Osteocyte (in vitro differentiated cells): ENCODE measurements around the gene PLEKHN1. TPM values are rescaled to one million over a fixed set of nuclear protein-coding genes. Genes with fewer than 3 reads are reported as not detected.

Source experiments
- DNase-seq: peaks from one replicate; pipeline ENCODE4 v3.0.0; 2021; ENCODE audit warnings: mixed read lengths; ENCODE audit not compliant: unreplicated experiment; ENCODE audit errors: extremely low spot score
- H3K27ac Mint-ChIP-seq: one replicate; pipeline ENCODE4 v1.8.0; 2021; ENCODE audit warnings: mild to moderate bottlenecking, mixed read lengths; ENCODE audit not compliant: unreplicated experiment
- H3K27me3 Mint-ChIP-seq: one replicate; pipeline ENCODE4 v1.8.0; 2021; ENCODE audit warnings: mixed read lengths; ENCODE audit not compliant: unreplicated experiment
- H3K36me3 Mint-ChIP-seq: one replicate; pipeline ENCODE4 v1.8.0; 2021; ENCODE audit warnings: mixed read lengths; ENCODE audit not compliant: unreplicated experiment
- H3K4me1 Mint-ChIP-seq: one replicate; pipeline ENCODE4 v1.8.0; 2021; ENCODE audit warnings: mixed read lengths; ENCODE audit not compliant: unreplicated experiment
- H3K4me3 Mint-ChIP-seq: one replicate; pipeline ENCODE4 v1.8.0; 2021; ENCODE audit warnings: mild to moderate bottlenecking, moderate library complexity, mixed read lengths; ENCODE audit not compliant: unreplicated experiment
- H3K9me3 Mint-ChIP-seq: one replicate; pipeline ENCODE4 v1.8.0; 2021; ENCODE audit warnings: mixed read lengths; ENCODE audit not compliant: unreplicated experiment
- CTCF ChIP-seq: fragments of 200-600 bp; sonication (generic); IDR thresholded peaks from 2 replicates; pipeline ENCODE4 v1.5.0; 2021; ENCODE audit warnings: antibody characterized with exemption, mild to moderate bottlenecking, moderate library complexity
- total RNA-seq: library from RNA; stranded (reverse); gene quantifications from 2 replicates; pipeline ENCODE4 v1.2.1, GENCODE V29; 2021

PLEKHN1 gene
- total RNA-seq, 1 donor from 2014 or later = 0.21 TPM

DNA sequence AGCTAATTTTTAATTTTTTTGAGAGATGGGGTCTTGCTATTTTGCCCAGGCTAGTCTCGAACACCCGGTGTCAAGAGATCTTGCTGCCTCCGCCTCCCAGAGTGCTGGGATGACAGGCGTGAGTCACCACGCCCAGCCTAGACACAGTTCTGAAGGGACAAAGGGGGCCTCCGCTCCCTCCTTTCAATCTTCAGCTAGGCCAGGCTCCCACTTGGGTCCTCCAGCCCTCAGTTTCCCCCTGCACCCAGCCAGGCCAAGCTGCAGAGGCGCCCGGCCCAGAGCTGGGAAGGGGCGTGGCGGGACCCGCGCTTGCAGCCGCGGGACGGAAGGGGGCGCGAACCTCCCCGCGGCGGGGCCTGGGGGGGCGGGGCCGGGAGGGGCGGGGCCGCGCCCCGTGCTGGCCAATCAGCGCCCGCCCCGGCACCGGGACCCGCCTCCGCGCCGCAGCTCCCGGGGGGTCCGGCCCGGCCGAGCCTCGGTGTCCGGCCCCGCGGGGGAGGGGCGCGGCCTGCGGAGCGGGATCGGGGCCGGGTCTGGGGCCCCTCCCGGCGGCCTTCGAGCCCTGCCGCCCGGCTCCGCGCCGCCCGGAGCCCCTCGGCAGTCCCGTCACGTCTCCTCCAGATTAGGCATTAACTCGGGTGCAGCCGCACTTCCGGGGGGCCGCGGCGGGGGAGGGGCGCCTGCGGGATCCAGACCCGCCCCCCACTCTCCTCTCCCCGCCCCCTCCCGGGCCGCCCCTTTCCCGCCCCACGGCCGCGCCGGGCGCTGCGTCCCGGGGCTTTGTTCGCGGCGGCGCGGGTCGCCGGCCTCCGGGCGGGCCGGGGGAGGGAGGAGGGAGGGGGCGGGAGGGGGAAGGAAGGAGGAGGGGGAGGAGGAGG lies 53.1 kb downstream of the PLEKHN1 start:
- DNase-seq = peak; percentile 98

GRCh38 chr1:1020000-1020404 lies 53.7 kb downstream of the PLEKHN1 start, which contains the start of gene AGRN:
TSS of gene AGRN (plus strand) at chr1:1020120. CDS start at chr1:1020173, 53 bp downstream.
- DNase-seq = no peak
- no peak for TF ChIP-seq CTCF
- H3K4me3 Mint-ChIP-seq = peak within 1 kb of the TSS; percentile 78
- peak within 1 kb of the TSS; percentile 41 for H3K27ac Mint-ChIP-seq
- no peaks in the 10 kb centered on the region for H3K9me3 Mint-ChIP-seq
- no peaks in the 10 kb centered on the region for H3K36me3 Mint-ChIP-seq
- peaks cover 32% of the 10 kb centered on the region for H3K4me1 Mint-ChIP-seq
- H3K27me3 Mint-ChIP-seq = no peaks in the 10 kb centered on the region

More for the DNA sequence above, 53.1 kb downstream of the PLEKHN1 start:
- no peak overlapping the region for H3K27ac Mint-ChIP-seq
- no peaks in the 10 kb centered on the region for H3K9me3 Mint-ChIP-seq
- no peaks in the 10 kb centered on the region for H3K27me3 Mint-ChIP-seq
- H3K4me3 Mint-ChIP-seq = peak overlapping the region; percentile 35
- TF ChIP-seq CTCF = peak; percentile 61
- H3K36me3 Mint-ChIP-seq = no peaks in the 10 kb centered on the region
- peaks cover 33% of the 10 kb centered on the region for H3K4me1 Mint-ChIP-seq

GRCh38 chr1:1020415-1021009 lies 54.2 kb downstream of the PLEKHN1 start:
- DNase-seq = no peak
- Mint-ChIP-seq H3K36me3 (no peaks in the 10 kb centered on the region), H3K4me1 (peaks cover 32% of the 10 kb centered on the region), H3K4me3 (peak overlapping the region; percentile 78), H3K27ac (no peak overlapping the region), H3K27me3 (no peaks in the 10 kb centered on the region), H3K9me3 (no peaks in the 10 kb centered on the region)
- no peak for TF ChIP-seq CTCF

GRCh38 chr1:1021010-1021919 lies 55.0 kb downstream of the PLEKHN1 start:
- H3K36me3 Mint-ChIP-seq = no peaks in the 10 kb centered on the region
- H3K4me1 Mint-ChIP-seq = peaks cover 38% of the 10 kb centered on the region
- H3K27me3 Mint-ChIP-seq = no peaks in the 10 kb centered on the region
- H3K27ac Mint-ChIP-seq = peak overlapping the region; percentile 41
- peak; percentile 92 for DNase-seq
- H3K9me3 Mint-ChIP-seq = no peaks in the 10 kb centered on the region
- H3K4me3 Mint-ChIP-seq = peak overlapping the region; percentile 78
- no peak for TF ChIP-seq CTCF
